GOT3 (cell line): ENCODE data around the gene PPP1R1B.

Experiments used
- DNase-seq: peaks from one replicate; lab custom pipeline; 2025; ENCODE audit warnings: mixed read lengths; lab: John Stamatoyannopoulos, UW

Gene PPP1R1B

DNA sequence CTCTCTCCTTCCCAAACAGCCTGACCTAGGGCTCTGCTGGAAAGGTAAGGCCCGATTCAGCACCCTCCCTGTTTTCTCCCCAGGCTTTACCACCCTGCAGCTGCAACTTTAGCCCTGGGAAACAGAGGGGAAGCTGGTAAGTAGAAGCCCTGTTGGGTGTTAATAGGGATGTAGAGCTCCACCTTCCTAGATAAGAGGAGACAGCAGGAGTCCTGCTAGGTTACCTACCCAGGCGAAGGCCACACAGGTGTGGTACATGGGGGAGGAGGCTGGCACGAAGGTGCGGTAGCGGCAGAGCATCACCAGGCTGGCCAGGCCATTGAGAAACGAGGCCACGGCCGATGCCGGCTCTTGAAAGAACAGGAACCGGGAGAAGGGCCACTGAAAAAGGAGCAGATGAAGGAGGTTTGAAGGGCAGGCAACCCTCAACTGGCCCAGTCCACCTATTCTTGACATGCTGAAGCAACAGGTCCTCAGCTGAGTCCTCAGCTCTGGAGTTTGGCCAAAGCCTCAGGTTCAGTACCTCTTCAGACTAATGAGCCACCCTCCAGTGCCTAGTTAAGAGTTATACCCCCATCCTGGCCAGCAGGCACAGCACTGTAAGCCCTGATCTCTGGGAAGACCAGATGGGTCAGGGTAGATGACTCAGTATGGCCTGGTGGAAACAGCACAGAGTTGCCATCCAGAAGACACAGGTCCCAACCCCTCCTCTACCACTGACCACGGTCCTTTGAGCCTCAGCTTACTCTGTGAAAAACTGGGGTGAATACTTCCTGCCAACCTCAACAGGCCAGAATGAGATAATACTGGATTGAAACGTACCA, 57.8 kb downstream of the PPP1R1B start:
- DNase-seq = no peak
